EL (cell line): ENCODE measurements around the gene FNDC3B.

Experiments
- DNase-seq: peaks from one replicate; pipeline ENCODE4 v3.0.0-alpha.2; 2016

FNDC3B gene

DNA sequence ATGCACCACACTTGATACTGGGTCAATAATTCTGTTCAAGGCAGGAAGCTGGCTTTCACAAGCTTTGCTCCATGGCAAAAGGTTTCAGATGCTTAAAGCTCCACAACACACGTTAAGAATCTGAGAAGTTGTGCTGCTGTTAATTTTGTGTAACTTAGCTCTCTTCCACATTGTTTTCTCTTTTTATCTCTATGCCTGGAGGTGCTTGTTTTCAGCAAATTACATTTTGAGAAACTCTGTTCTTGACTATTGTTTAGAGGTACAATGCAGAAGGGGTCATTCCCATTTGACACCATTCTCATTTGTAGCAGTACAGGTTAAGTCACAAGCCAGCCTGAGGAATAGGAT, 156.0 kb downstream of the FNDC3B start:
- no peak for DNase-seq

DNA sequence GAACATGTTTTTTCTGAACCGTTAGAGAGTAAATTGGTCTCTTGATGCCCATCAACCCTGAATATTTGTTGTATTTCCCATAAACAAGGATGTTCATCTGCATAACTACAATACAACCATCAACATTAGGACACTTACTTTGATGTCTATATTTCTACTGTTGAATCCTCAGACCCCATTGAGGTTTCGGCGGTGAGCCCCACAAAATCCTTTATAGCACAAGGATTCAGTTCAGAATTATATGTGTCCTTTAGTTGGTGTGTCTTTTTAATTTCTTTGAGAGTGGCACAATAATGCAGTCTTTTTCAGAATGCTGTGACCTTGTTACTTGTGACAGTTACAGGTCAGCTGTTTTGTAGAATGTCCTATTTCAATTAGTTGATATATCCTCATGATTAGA, 158.0 kb downstream of the FNDC3B start:
- no peak for DNase-seq

DNA sequence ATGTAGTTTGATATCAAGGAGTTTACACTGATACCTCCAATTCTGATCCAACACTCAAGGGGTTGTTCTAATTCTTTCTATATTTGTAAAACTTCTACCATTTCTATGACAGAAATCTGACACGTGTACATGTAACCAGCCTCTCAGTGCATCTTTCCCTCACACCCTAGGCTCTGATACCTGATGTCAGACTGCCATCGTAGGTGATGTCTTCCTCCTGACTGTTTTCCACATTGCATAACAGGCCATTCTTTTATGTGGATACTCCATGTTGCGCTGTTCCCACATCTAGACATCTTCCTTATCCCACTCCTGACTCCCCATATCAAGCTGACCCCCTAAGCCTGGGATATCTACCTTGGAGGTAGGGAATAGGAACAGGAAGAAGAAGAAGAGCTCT, 159.1 kb downstream of the FNDC3B start:
- DNase-seq: no peak

DNA sequence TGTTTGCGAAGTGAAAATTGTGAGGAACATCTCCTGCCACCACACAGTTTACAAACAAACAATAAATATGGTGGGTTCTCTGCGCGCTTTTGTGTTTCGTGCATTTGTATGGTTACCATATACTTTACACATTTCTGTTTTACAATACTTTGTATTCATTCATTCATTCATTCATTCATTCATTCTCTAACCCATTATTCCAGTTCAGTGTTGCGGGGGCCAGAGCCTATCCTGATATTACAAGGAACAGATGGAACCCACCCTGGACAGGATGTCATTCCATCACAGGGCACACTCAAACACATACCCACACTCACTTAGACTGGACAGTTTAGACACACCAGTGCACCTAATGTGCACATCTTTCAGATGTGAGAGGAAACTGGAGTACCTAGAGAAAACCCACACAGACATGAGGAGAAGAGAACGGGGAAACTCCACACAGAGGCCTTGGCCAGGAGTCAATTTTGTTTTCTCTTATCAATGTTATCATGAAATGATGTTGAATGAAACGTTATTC, 160.5 kb downstream of the FNDC3B start:
- DNase-seq: no peak

- DNase-seq: peak; percentile 79
These were observed 161.9 kb downstream of the FNDC3B start for GRCh38 chr3:172201136-172201869.

GRCh38 chr3:172201870-172202236, 162.5 kb downstream of the FNDC3B start:
- peak; percentile 56 for DNase-seq

DNA sequence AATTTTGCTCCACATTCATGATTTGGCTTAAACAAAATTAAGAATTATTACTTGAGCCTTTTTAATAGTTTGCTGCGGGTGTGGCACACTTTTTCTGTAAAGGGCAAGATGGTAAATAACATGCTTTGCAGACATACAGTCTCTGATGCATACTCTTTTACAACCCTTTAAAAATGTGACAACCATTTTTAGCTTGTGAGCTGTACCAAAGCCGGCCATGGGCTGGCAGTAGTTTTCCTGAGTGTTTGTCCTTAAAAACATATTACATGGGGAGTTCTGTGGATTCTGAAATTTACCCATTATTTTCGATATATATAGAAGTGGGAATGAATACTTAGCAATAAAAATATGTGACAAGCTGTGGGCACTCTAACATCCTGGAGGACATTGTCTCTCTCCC, 163.4 kb downstream of the FNDC3B start:
- DNase-seq: no peak

DNA sequence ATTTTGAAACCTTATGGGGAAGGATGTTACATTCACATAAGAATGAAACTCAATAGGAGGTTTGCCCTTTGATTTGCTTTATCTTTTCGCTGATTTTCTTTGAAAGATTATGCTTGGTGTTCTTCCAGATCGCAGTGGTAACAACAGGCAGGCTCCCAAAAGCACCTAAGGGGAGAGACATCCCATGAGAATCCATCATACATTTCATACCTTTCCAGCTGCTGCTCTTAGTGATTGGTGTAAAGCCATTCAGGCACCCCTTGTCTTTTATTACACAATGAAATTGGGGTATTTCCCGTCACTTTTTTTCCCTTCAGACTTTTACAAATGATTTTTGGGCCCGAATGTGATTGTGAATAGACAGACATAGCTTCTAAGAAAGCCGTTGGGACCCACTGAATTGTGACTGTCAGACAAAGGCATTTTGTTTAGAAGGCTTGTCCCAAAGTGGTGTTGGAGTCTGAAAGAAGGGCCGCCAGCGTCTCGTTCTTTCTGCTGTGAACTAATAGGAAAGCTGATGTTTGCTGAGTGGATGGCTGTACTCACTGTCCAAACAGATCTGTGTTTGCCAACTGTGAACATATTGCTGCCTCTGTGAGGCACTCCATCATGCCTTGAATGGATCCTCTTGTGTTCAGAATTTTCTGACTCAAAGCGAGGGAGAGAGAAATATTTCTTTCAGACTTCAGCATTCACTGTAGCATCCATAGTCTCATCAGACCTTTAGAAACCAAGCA, 164.3 kb downstream of the FNDC3B start:
- no peak for DNase-seq

GRCh38 chr3:172204716-172205115, 165.3 kb downstream of the FNDC3B start:
- no peak for DNase-seq

GRCh38 chr3:172208586-172209332, 169.4 kb downstream of the FNDC3B start:
- no peak for DNase-seq

- no peak for DNase-seq
These were observed 170.2 kb downstream of the FNDC3B start for GRCh38 chr3:172209333-172210321.

- peak; percentile 25 for DNase-seq
These were observed 171.0 kb downstream of the FNDC3B start for GRCh38 chr3:172210355-172210754.

DNA sequence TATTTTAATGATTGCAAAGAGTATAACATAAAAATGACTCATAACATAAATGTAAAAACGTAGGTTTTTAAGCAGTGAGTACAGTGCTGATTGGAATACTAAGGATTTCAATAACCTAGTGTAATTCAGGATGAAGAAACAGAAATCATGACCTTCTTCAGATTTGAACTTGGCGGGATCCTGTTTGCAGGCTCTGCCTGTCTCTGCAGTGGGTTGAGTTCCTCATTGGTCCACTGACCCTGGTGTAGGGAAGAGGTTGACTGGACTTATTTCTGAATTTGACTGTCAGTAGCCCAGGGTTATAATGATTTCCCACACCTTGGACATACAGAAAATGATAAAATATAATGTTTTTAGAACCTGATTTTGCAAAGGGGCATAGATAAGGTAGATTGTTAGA, 171.7 kb downstream of the FNDC3B start:
- DNase-seq: no peak

DNA sequence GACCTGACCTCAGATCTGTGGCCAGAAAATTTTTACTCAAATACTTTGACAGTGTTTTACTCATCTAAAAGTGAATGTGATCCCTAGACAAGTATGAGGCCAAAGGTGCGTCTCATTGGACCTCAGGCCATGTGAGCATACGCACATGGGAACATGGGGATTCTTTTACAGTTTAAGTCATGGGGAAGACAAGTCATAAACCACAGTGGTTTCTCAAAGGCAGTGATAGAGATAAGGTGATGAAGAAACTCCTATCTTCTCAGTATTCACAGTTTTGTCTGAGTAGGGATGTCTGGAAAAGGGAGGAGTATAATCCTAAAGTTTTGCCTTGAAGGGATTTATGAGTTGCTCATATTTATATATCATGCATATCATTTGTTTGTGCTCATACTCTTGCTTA, 173.8 kb downstream of the FNDC3B start:
- peak; percentile 58 for DNase-seq

GRCh38 chr3:172213904-172214303, 174.5 kb downstream of the FNDC3B start:
- DNase-seq: no peak

- DNase-seq: no peak
These were observed 176.9 kb downstream of the FNDC3B start for GRCh38 chr3:172216267-172216666.

GRCh38 chr3:172216911-172217310, 177.5 kb downstream of the FNDC3B start:
- DNase-seq: no peak

- peak; percentile 56 for DNase-seq
These were observed 178.5 kb downstream of the FNDC3B start for GRCh38 chr3:172217877-172218276.

DNA sequence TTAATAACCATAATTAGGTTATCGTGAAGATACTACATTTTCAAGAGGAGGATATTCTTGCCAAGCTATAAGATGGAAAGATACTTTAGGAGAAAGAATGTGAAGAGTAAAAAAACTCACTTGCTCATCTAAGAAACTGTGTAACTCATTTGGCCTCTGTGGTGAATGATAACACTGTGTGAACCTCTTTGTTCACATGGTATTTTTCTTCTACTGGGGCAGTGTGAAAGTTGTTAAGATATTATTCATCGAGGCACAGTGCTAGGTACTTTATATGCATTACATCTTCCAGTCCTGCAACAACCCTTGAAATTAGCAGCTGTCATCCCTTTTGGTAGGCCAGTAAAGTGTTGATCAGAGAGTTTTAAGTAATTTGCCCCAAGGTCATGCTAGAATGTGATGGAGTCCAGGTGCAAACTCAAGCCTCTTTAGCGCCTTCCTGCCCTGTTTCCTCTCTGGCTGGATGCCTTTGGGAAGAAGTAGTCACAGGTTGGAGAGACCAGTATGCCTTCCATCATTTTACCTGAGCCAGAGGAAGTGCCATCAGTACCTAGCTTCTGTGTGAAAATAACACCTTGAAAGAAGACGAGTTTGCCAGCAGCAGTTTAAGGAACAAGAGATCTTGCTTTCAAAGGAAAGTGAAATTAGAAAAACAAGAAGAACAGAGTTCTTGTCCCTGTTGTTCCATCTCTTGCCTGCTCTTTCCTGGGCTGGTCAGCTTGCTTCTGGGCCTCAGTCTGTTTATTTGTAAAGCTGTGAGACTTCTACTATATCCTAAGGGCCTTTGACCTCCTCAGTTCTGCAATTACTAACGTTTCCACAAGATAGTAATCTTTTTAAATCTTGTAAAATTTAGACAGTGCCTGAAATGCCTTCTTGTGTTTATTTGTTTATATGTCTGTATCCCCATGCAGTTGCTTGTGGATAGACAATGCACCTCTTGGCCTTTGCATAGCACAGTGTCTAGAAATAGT, 179.3 kb downstream of the FNDC3B start:
- peak; percentile 52 for DNase-seq

- DNase-seq: no peak
These were observed 180.4 kb downstream of the FNDC3B start for GRCh38 chr3:172219750-172220149.

- peak; percentile 82 for DNase-seq
These were observed 182.2 kb downstream of the FNDC3B start for GRCh38 chr3:172221547-172221946.
